ENCODE data around the gene CSNK1A1L.
"Not testable (repeated sequence)": the region's sequence is repeated elsewhere in the genome, so short reads cannot be mapped to it uniquely, and the experiment has no call there.

Gene CSNK1A1L

DNA sequence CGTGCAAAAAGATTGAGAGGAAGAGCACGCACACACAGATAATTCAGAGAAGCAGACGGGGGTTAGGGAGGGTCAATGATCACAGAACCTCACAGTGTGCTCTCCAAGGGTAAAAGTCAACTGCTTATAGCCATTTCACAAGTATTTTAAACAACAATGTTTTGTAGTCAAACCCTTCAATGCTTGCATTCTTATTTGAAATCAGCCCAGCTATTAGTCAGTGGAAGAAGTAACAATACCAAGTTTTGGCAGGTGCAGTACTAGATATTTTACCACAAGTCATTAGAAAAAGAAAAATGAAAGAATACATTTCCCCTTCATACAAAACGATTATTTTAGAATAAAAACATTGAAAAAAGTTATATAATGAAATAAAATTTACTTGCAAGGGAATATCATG, 2.6 kb downstream of the CSNK1A1L start:
- no peak for DNase-seq

DNA sequence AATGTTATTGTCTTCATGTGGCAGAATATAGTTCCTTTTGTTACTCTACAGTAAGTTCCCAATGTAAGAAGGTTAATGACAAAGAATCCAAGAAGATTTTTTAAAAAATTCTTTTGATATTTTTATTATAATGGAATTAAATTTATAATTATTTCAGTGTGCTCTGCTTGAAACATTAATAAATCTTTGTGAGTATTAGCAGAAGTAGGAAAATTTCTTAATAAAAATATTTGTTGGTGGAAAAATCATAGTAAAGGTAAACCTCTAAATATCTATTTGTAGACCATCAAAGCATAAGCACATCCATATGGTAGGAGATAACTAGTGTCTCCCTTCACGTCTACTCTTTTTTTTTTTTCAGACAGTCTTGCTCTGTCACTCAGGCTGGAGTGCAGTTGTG, 4.3 kb downstream of the CSNK1A1L start:
- no peak for DNase-seq

- DNase-seq, result no peak
Measured at GRCh38 chr13:37100731-37101130, 4.7 kb downstream of the CSNK1A1L start.

GRCh38 chr13:37097076-37097475, 8.4 kb downstream of the CSNK1A1L start:
- DNase-seq, result no peak

DNA sequence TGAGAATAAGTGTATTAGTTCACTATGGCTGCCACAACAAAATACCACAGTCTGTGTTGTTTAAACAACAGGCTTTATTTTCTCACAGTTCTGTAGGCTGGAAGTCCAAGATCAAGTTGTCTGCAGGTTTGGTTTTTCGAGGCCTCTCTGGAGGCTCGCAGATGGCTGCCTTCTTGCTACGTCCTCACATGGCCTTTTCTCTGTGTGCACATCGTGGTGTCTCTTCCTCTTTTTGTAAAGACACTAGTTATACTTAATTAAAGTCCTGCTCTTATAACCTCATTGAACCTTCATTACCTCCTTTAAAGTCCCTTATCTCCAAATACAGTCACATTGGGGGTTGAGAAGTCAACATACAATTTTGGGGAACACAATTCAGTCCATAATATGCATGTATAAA, 10.6 kb downstream of the CSNK1A1L start:
- no peak for DNase-seq

GRCh38 chr13:37094099-37094498, 11.4 kb downstream of the CSNK1A1L start:
- DNase-seq, result no peak

- DNase-seq, result no peak
Measured at GRCh38 chr13:37091835-37092234, 13.6 kb downstream of the CSNK1A1L start.

DNA sequence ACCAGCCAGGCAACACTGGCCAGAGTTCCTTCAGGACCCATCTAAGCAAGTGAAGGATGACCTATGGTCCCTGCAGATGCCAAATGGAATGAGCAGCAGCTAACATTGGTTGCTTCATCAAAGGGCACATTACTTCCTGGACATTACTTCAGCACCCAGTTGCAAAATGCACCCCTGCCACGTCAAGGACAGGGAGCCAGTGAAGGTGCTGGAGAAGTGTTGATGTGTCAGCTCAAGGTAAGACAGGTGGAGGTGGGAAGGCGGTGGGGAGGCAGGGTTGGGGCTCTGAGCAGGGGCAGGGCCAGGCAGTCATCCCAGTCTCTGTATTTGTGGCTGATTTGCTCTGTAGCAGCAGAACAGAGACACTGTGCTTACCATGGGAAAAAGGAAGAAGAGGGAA, 14.6 kb downstream of the CSNK1A1L start:
- DNase-seq, result no peak

- no peak for DNase-seq
Measured at GRCh38 chr13:37089495-37089894, 16.0 kb downstream of the CSNK1A1L start.

DNA sequence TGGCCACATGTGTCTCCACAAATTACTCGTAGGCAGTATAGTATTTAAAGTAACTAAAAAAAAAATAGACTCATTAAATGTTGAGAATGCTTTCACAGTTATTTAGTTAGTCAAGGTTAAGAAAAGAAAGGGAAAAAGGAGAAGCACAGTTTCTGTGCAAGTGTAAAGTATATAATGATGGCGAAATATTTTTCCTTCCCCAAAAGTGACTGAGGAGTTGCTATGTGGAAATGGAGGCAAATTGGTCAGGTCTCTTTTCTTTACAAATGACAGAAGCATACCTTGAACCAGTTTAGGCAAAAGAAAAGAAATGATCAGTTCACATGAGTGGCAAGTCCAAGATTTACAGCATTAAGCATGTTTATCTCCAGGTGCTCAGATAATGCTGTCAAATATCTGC, 18.0 kb downstream of the CSNK1A1L start:
- DNase-seq, result no peak

- DNase-seq, result no peak
Measured at GRCh38 chr13:37085606-37086005, 19.9 kb downstream of the CSNK1A1L start.

GRCh38 chr13:37076818-37077217, 28.6 kb downstream of the CSNK1A1L start:
- DNase-seq, result no peak

- DNase-seq, result no peak
Measured at GRCh38 chr13:37075164-37075563, 30.3 kb downstream of the CSNK1A1L start.

DNA sequence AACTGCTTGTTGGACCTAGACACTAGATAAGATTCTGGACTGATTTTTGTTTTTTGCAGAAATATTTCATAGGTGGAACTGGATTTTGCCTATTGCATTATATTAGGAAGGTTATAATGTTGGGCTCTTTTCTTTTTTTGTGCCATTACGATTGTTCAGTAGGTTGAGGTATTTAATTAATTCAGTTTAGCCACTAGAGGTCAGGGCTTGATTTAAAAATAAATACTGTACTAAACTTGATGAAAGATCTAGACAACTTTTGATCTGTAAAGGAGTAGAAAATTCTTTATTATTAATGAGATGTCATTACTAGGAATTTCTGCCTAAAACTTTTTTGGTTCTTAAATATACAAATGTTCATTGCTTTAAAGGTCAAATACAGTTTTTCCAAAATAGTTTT, 30.8 kb downstream of the CSNK1A1L start:
- no peak for DNase-seq

DNA sequence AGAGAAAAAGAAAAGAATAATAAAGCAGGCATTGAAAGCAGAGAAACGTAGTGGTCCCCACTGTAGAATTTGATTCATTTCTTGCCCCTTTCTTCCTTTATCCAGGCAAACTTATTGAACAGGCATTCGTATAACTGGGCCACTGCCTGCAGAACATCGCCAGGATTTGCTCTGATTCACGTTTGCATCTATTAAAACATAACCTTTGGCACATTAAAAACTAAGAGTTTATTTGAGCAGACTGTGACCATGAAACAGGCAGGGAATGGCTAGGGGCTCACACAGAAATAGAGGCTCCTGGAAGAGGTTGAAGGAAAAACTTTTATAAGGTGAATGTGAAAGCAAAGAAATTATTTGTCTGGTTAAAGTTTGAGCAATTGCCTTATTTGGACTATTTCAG, 33.4 kb downstream of the CSNK1A1L start:
- DNase-seq, result no peak

- DNase-seq, result no peak
Measured at GRCh38 chr13:37070956-37071355, 34.5 kb downstream of the CSNK1A1L start.

- no peak for DNase-seq
Measured at GRCh38 chr13:37070145-37070695, 35.2 kb downstream of the CSNK1A1L start.

DNA sequence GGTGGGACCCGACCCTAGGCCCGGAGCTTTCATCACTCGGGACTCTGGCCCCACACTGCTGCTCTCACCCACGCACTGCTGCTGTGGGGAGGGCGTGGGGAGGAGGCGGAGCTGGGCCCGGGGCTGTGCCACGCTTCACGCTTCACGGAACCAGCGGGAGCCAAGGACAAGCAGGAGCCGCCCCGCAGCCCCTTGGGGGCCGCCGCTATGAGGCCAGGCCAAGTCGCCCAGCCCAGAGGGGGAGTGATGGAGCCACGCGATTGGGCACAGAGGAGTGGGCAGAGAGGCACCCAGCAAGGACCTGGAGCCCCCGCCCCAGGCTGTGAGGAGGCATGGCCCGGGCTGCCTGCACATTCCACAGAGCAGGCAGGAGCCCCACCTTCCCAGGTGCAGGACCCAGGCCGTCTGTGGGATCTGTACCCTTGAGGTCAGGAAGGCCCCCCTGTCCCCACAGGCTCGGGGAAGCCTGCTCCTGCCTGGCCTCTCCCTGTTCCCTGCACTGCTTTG, 35.8 kb downstream of the CSNK1A1L start:
- no peak for DNase-seq

DNA sequence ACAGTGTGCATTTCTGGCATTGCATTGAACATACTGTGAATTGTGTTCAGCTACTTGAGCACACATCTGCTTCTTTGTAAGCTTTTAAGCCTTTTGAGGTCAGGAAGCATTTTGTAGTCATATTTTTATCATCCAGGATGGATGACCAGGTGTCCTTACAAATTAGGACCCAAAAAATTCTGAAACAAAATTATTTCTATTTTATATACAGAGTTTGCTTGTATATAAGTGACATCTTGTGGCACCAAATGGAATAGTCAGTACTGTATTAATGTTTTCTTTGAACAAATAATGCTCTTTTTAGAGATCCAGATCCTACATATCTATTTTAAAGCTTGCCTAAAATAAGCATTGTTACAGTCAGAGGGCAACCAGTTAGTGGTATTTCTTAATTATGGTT, 36.5 kb downstream of the CSNK1A1L start:
- no peak for DNase-seq

DNA sequence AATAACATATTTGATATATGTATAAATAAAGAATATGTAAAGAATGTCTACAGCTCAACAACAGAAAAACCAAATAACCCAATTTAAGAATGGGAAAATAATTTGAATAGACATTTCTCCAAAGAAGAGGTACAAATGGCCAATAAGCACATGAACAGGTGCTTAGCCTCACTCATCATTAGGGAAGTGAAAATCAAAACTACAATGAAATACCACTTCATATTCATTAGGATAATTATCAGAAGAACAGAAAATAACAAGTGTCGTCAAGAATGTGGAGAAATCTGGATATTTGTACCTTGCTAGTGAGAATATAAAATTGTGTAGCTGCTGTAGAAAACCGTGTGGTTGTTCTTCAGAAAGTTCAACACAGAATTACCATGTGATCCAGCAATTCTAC, 37.6 kb downstream of the CSNK1A1L start:
- no peak for DNase-seq

DNA sequence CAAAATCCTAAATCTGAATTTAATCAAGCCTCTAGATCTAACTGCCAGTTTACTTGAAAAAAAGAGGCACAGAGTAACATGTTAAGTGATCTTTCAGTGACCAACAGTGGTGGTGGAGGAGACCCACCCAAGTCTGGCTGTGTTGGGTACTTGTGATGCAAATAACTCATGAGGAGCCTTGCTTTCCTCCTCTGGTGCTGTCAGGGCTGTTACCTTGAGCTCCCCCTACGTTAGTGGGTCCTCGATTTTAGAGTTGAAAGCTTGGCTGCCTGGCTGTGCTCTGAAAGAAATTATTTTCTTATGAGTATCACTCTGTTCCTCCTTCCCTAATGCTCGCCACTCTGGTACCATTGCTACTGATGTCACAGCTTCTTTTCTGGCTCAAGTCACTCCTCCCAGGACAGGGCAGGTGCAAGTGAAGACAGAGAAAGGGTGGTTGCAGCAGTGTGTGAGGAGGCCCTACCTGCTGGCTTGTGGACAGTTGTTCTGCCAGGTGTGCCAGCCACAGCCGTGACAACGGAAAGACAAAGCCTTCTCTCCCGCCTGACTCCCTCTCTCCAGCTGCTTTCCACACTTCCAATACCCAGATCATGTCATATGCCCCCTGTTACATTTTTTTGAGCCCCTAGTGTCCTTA, 39.5 kb downstream of the CSNK1A1L start:
- no peak for DNase-seq

- DNase-seq, result no peak
Measured at GRCh38 chr13:37059848-37060192, 45.6 kb downstream of the CSNK1A1L start.

DNA sequence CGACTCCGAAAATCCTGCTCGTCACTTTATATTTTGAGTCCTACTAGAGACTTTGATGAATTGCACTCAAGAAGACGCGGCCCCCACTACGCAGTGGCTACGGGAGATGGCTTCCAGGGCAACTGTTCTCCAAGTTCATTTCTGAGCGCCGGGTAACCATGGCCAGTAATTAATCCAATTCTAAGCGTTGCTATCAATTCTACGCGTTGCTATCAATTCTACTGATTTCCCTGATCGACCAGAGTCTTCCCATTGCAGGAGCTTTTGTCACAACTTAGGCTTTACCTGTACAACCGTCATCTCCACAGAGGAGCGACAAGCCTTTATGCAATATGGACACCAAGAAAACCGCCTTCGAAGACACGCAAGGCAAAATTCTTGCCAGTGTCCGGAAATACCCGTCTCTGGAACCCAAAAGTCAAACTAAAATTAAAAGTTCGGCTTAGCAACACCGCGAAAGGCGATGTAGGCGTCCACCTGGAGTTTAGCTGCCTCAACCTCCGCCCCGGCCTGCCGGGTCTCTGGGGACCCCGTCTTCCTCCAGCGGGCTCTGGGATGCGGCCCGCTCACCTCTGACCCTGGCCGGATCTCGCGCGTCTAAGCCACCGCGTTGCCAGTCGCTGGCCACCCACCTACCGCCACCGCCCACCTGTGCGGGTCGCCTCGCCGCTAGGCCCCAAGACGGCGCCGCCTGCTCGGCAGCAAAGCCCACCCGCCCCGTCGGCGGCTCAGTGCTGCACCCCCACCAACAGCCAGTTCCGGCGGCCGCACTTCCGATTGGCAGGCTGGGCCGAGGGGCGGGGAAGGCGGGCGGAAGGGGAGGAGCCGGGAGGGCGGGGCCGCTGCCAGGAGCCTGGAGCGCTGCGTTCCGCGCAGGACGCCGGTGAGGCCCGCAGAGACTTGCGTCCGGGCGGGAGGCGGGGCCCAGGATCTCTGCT, 46.3 kb downstream of the CSNK1A1L start, which contains the start of gene SUPT20H:
TSS of gene SUPT20H (minus strand) at position 779 of the 938 bp plus-strand sequence. CDS start 8,198 bp downstream, outside the sequence.
- peak; percentile 95 for DNase-seq

- not testable (repeated sequence) for DNase-seq
Measured at GRCh38 chr13:37056228-37056627, 49.2 kb downstream of the CSNK1A1L start.

All from activated CD8-positive, alpha-beta memory T cell treated with anti-CD3 and anti-CD28 coated beads, Interleukin-2, amount 50 U/mL, for 48 hours (primary cell).